Endothelial cell of umbilical vein (primary cell): Measurements from ENCODE around the gene NTN5. TPM values are rescaled to one million over a fixed set of nuclear protein-coding genes. Genes with fewer than 3 reads are reported as not detected.

Experiments used
- BruUV-seq: library from RNA; stranded (reverse); fragments of 400-500 nt; replicated peaks from 2 replicates; lab custom pipeline; 2021; lab: Mats Ljungman, UMichigan
- CTCF ChIA-PET: fragments of 300-600, 350-600 bp; sonication (Branson Sonifier 250); formaldehyde crosslinking; loops from one replicate; lab custom pipeline; 2021; ENCODE audit warnings: antibody characterized with exemption, inconsistent platforms; lab: Charles Lee
- POLR2A ChIA-PET: fragments of 300-600, 350-600 bp; sonication (Branson Sonifier 250); formaldehyde crosslinking; loops from one replicate; lab custom pipeline; 2021; ENCODE audit warnings: antibody characterized with exemption, inconsistent platforms; lab: Charles Lee
- DNase-seq: peaks from one replicate; pipeline ENCODE4 v3.0.0-alpha.2; 2011; ENCODE audit warnings: low read depth, low spot score
- FAIRE-seq: peaks from 2 replicates; lab custom pipeline; 2011; peaks lifted over from hg19 to GRCh38; lab: Jason Lieb, UNC
- H2AFZ ChIP-seq: 2 replicates; pipeline ENCODE4 v1.6.0; 2012; ENCODE audit warnings: low read depth, low read length, control low read depth, inconsistent platforms
- H3K27ac ChIP-seq: 2 replicates; pipeline ENCODE4 v1.5.1; 2011; ENCODE audit warnings: low read depth, mild to moderate bottlenecking, control low read depth, low read length, moderate library complexity; ENCODE audit not compliant: insufficient read depth
- H3K27me3 ChIP-seq, 2 experiments: 2 replicates each; pipeline versions ENCODE4 v1.6.0 to v1.6.1; 2011; ENCODE audit warnings: low read length in 2 of 2, mixed read lengths in 1 of 2; ENCODE audit not compliant: control insufficient read depth in 2 of 2, insufficient read depth in 2 of 2
- H3K36me3 ChIP-seq, 2 experiments: 2 replicates in 1 of 2; 3 replicates in 1 of 2; pipeline ENCODE4 v1.5.1; 2011; ENCODE audit warnings: low read length in 2 of 2, mild to moderate bottlenecking in 1 of 2, moderate library complexity in 1 of 2; ENCODE audit not compliant: control insufficient read depth in 2 of 2, insufficient read depth in 2 of 2; ENCODE audit errors: extremely low read depth in 1 of 2
- H3K4me1 ChIP-seq: 3 replicates; pipeline ENCODE4 v1.5.1; 2011; ENCODE audit warnings: mild to moderate bottlenecking, low read length; ENCODE audit not compliant: control insufficient read depth, insufficient read depth; ENCODE audit errors: extremely low read depth
- H3K4me2 ChIP-seq: 2 replicates; pipeline ENCODE4 v1.6.1; 2011; ENCODE audit warnings: low read length, control low read depth, mixed read lengths; ENCODE audit not compliant: insufficient read depth
- H3K4me3 ChIP-seq, 3 experiments: fragments of 200-600 bp in 1 of 3; sonication (generic), shearing (Covaris generic) in 1 of 3; replicated peaks in 1 of 3; 2 replicates each; pipeline ENCODE4 v1.5.1; 2011 to 2016; ENCODE audit warnings: control low read depth in 3 of 3, low read length in 3 of 3, mild to moderate bottlenecking in 2 of 3, inconsistent platforms in 1 of 3, low read depth in 1 of 3, moderate library complexity in 1 of 3; ENCODE audit not compliant: insufficient read depth in 1 of 3
- H3K79me2 ChIP-seq: 2 replicates; pipeline ENCODE4 v1.6.0; 2012; ENCODE audit warnings: low read length, inconsistent platforms; ENCODE audit not compliant: control insufficient read depth, insufficient read depth
- H3K9ac ChIP-seq: replicated peaks from 2 replicates; pipeline ENCODE3; 2011; ENCODE audit warnings: low read length, control low read depth; ENCODE audit not compliant: insufficient read depth; ENCODE audit errors: extremely low read depth
- H3K9me1 ChIP-seq: replicated peaks from 3 replicates; pipeline ENCODE4 v1.6.0; 2011; ENCODE audit warnings: mild to moderate bottlenecking, low read length; ENCODE audit not compliant: control insufficient read depth, insufficient read depth; ENCODE audit errors: extremely low read depth
- H3K9me3 ChIP-seq: replicated peaks from 2 replicates; pipeline ENCODE4 v1.5.1; 2012; ENCODE audit warnings: low read length, inconsistent platforms; ENCODE audit not compliant: control insufficient read depth, insufficient read depth
- H4K20me1 ChIP-seq: replicated peaks from 2 replicates; pipeline ENCODE3; 2011; ENCODE audit warnings: mild to moderate bottlenecking, low read length; ENCODE audit not compliant: control insufficient read depth, insufficient read depth; ENCODE audit errors: extremely low read depth
- FOS ChIP-seq: IDR thresholded peaks from 2 replicates; pipeline ENCODE4 v1.6.1; 2011; ENCODE audit warnings: mild to moderate bottlenecking, low read length, moderate library complexity, borderline replicate concordance; ENCODE audit not compliant: insufficient read depth
- GATA2 ChIP-seq: IDR thresholded peaks from 2 replicates; pipeline ENCODE4 v1.7.0; 2011; ENCODE audit warnings: low read depth, mild to moderate bottlenecking, moderate library complexity, mixed read lengths, low read length; ENCODE audit not compliant: insufficient read length, insufficient read depth
- JUN ChIP-seq: IDR thresholded peaks from 2 replicates; pipeline ENCODE4 v1.6.1; 2011; ENCODE audit warnings: borderline replicate concordance, low read depth; ENCODE audit not compliant: insufficient read length, insufficient read depth
- POLR2A ChIP-seq: IDR thresholded peaks from 2 replicates; pipeline ENCODE4 v1.6.1; 2012; ENCODE audit warnings: low read depth, mild to moderate bottlenecking, control low read depth, low read length
- POLR2AphosphoS5 ChIP-seq: IDR thresholded peaks from 2 replicates; pipeline ENCODE4 v1.6.1; 2012; ENCODE audit warnings: low read depth, mild to moderate bottlenecking, control low read depth, low read length, moderate library complexity; ENCODE audit not compliant: insufficient read depth
- dilution Hi-C: fragments of 300-500 bp; cut with MboI; formaldehyde crosslinking; loops from one replicate; pipeline ENCODE4 v1.15.0; 2019; ENCODE audit warnings: low sequenced_read_pairs; ENCODE audit not compliant: extremely low pct_ligation_motif_present
- intact Hi-C: fragments of 100-400 bp; cut with micrococcal nuclease; formaldehyde crosslinking; loops from one replicate; pipeline ENCODE4 v1.10.0; 2022
- polyA plus RNA-seq, 4 experiments: library from polyadenylated mRNA; depleted of rRNA in 3 of 4; stranded (reverse) in 3 of 4; unstranded in 1 of 4; fragments of >200 nt; gene quantifications; 2 replicates each; pipeline versions ENCODE4 v1.2.1 to v1.2.3, GENCODE V29; 2011 to 2012; ENCODE audit warnings: missing spikeins in 1 of 4
- total RNA-seq: library from RNA; stranded (reverse); gene quantifications from 2 replicates; pipeline ENCODE4 v1.2.3, GENCODE V29; 2021
- TF ChIP-seq, protein P1 (sequence below), 2 donors: IDR thresholded peaks; 1 replicate in 1 of 2; 2 replicates in 1 of 2; pipeline ENCODE4 v1.5.1; 2011; ENCODE audit warnings: low read length in 2 of 2, mild to moderate bottlenecking in 2 of 2, moderate library complexity in 2 of 2, control low read depth in 1 of 2, inconsistent platforms in 1 of 2, low read depth in 1 of 2; ENCODE audit not compliant: insufficient read depth in 1 of 2; ENCODE audit errors: extremely low read depth in 1 of 2
- TF ChIP-seq, protein P2 (sequence below): IDR thresholded peaks from 2 replicates; pipeline ENCODE4 v1.6.1; 2011; ENCODE audit not compliant: insufficient read depth, insufficient read length

NTN5 gene
- total and polyA plus RNA-seq, 2 donors (not counting 3 experiments of a cell fraction or from before 2014, with no cell fraction given), result 0.11 TPM; not detected in 1

- no peak overlapping the region for H3K4me3 ChIP-seq
- dilution Hi-C loops (no loop called here), intact Hi-C loops (no loop called here)
- no peak overlapping the region for H3K4me2 ChIP-seq
- H3K27ac ChIP-seq, result no peak overlapping the region
- no peaks in the 10 kb centered on the region for H3K27me3 ChIP-seq
- BruUV-seq, result no TSS peak
- peaks cover 5 to 18% of the 10 kb centered on the region in 2 experiments for H3K36me3 ChIP-seq
- no peak overlapping the region for H2AFZ ChIP-seq
- POLR2A ChIA-PET, result interaction anchor here (0.6 kb wide), 1 partner anchor 1857 kb away, joined by 3 read pairs; no protein-coding TSS in a partner anchor
- no peaks in the 10 kb centered on the region for H4K20me1 ChIP-seq
- H3K79me2 ChIP-seq, result no peaks in the 10 kb centered on the region
- FAIRE-seq (no peak), DNase-seq (no peak)
- H3K9ac ChIP-seq, result no peak overlapping the region
- H3K4me1 ChIP-seq, result peaks cover 12% of the 10 kb centered on the region
- CTCF ChIA-PET, result interaction anchor here (1.2 kb wide), 1 partner anchor 46 kb away, joined by 3 read pairs; no protein-coding TSS in a partner anchor
- H3K9me1 ChIP-seq, result no peaks in the 10 kb centered on the region
- H3K9me3 ChIP-seq, result no peaks in the 10 kb centered on the region
- TF ChIP-seq, protein P1, sequence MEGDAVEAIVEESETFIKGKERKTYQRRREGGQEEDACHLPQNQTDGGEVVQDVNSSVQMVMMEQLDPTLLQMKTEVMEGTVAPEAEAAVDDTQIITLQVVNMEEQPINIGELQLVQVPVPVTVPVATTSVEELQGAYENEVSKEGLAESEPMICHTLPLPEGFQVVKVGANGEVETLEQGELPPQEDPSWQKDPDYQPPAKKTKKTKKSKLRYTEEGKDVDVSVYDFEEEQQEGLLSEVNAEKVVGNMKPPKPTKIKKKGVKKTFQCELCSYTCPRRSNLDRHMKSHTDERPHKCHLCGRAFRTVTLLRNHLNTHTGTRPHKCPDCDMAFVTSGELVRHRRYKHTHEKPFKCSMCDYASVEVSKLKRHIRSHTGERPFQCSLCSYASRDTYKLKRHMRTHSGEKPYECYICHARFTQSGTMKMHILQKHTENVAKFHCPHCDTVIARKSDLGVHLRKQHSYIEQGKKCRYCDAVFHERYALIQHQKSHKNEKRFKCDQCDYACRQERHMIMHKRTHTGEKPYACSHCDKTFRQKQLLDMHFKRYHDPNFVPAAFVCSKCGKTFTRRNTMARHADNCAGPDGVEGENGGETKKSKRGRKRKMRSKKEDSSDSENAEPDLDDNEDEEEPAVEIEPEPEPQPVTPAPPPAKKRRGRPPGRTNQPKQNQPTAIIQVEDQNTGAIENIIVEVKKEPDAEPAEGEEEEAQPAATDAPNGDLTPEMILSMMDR (IDR thresholded peaks at IDR 0.05; ENCODE audit: extremely low read depth in 1 of 2, insufficient read depth in 1 of 2, low read depth in 1 of 2, low read length in 2 of 2), result no peak
- TF ChIP-seq, protein P2, sequence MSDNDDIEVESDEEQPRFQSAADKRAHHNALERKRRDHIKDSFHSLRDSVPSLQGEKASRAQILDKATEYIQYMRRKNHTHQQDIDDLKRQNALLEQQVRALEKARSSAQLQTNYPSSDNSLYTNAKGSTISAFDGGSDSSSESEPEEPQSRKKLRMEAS, result no peak
- TF ChIP-seq POLR2AphosphoS5 (no peak), GATA2 (no peak), JUN (no peak), POLR2A (no peak), FOS (no peak)
Observed at GRCh38 chr19:48720251-48720612, 47.4 kb upstream of the NTN5 start.
